ENCODE results near the gene KLHDC7B. TPM values are rescaled to one million over a fixed set of nuclear protein-coding genes. Genes with fewer than 3 reads are reported as not detected.

The KLHDC7B gene
- total RNA-seq, 1 donor from 2014 or later: not detected

GRCh38 chr22:50505776-50506610 is 39.7 kb upstream of the KLHDC7B start:
- peaks cover 9% of the 10 kb centered on the region for H3K4me1 Mint-ChIP-seq (ENCODE audit: unreplicated experiment)
- DNase-seq (ENCODE audit: extremely low spot score, unreplicated experiment): peak; percentile 67
- H3K27me3 Mint-ChIP-seq: no peaks in the 10 kb centered on the region
- H3K27ac Mint-ChIP-seq: no peak overlapping the region
- H3K9me3 Mint-ChIP-seq: no peaks in the 10 kb centered on the region
- TF ChIP-seq CTCF (conservative IDR thresholded peaks at IDR 0.05): no peak
- H3K4me3 Mint-ChIP-seq: peak overlapping the region; percentile 93
- no peaks in the 10 kb centered on the region for H3K36me3 Mint-ChIP-seq

- peak; percentile 71 for DNase-seq (ENCODE audit: extremely low spot score, unreplicated experiment)
- no peaks in the 10 kb centered on the region for H3K9me3 Mint-ChIP-seq
- no peaks in the 10 kb centered on the region for H3K36me3 Mint-ChIP-seq
- peak overlapping the region; percentile 93 for H3K4me3 Mint-ChIP-seq
- H3K4me1 Mint-ChIP-seq (ENCODE audit: unreplicated experiment): peaks cover 9% of the 10 kb centered on the region
- H3K27me3 Mint-ChIP-seq: no peaks in the 10 kb centered on the region
- H3K27ac Mint-ChIP-seq: peak overlapping the region; percentile 84
- no peak for TF ChIP-seq CTCF (conservative IDR thresholded peaks at IDR 0.05)
These were observed 38.9 kb upstream of the KLHDC7B start for GRCh38 chr22:50506611-50507420.

GRCh38 chr22:50507421-50507990 is 38.2 kb upstream of the KLHDC7B start, which contains the start of gene LMF2:
Gene LMF2 (minus strand): TSS chr22:50507702. CDS start chr22:50507675, 27 bp downstream.
- no peaks in the 10 kb centered on the region for H3K36me3 Mint-ChIP-seq
- H3K4me1 Mint-ChIP-seq (ENCODE audit: unreplicated experiment): peaks cover 9% of the 10 kb centered on the region
- H3K27me3 Mint-ChIP-seq: no peaks in the 10 kb centered on the region
- DNase-seq (ENCODE audit: extremely low spot score, unreplicated experiment): peak; percentile 96
- H3K27ac Mint-ChIP-seq: peak within 1 kb of the TSS; percentile 89
- TF ChIP-seq CTCF (conservative IDR thresholded peaks at IDR 0.05): no peak
- peak within 1 kb of the TSS; percentile 93 for H3K4me3 Mint-ChIP-seq
- no peaks in the 10 kb centered on the region for H3K9me3 Mint-ChIP-seq

GRCh38 chr22:50507991-50508884 is 37.5 kb upstream of the KLHDC7B start, which contains the start of gene NCAPH2:
Gene NCAPH2 (plus strand): TSS chr22:50508224. CDS start chr22:50508338, 114 bp downstream.
- Mint-ChIP-seq H3K9me3 (no peaks in the 10 kb centered on the region), H3K27me3 (no peaks in the 10 kb centered on the region), H3K4me3 (peak within 1 kb of the TSS; percentile 93), H3K36me3 (no peaks in the 10 kb centered on the region), H3K27ac (peak within 1 kb of the TSS; percentile 89), H3K4me1 (ENCODE audit: unreplicated experiment) (peaks cover 9% of the 10 kb centered on the region)
- DNase-seq (ENCODE audit: extremely low spot score, unreplicated experiment): peak; percentile 99
- no peak for TF ChIP-seq CTCF (conservative IDR thresholded peaks at IDR 0.05)

GRCh38 chr22:50508897-50509296 is 36.8 kb upstream of the KLHDC7B start:
- peaks cover 9% of the 10 kb centered on the region for H3K4me1 Mint-ChIP-seq (ENCODE audit: unreplicated experiment)

More at GRCh38 chr22:50508897-50509296, 36.8 kb upstream of the KLHDC7B start:
- Mint-ChIP-seq H3K36me3 (no peaks in the 10 kb centered on the region), H3K9me3 (no peaks in the 10 kb centered on the region), H3K27ac (peak overlapping the region; percentile 89), H3K4me3 (peak overlapping the region; percentile 92), H3K27me3 (no peaks in the 10 kb centered on the region)
- no peak for DNase-seq (ENCODE audit: extremely low spot score, unreplicated experiment)
- no peak for TF ChIP-seq CTCF (conservative IDR thresholded peaks at IDR 0.05)

Data from type B pancreatic cell (in vitro differentiated cells).